Left lung (tissue), 10 donors: Measurements from ENCODE around the gene TTLL5. TPM values are rescaled to one million over a fixed set of nuclear protein-coding genes. Genes with fewer than 3 reads are reported as not detected.

Experiments
- ATAC-seq: fragments of 200-7000 bp; cut with Tn5 transposase; one replicate; pipeline ENCODE4 v1.9.1; 2020; ENCODE audit warnings: moderate library complexity
- DNase-seq, 4 donors: peaks; one replicate each; pipeline ENCODE4 v3.0.0-alpha.2; 2013 to 2020
- H3K27ac ChIP-seq, 2 donors: fragments of 200-600 bp; sonication (generic) in 1 of 2; one replicate each; pipeline versions ENCODE4 v1.5.0 to v1.8.0; 2020 to 2021
- H3K27me3 ChIP-seq, 2 donors: fragments of 200-600 bp; sonication (generic) in 1 of 2; one replicate each; pipeline versions ENCODE4 v1.5.0 to v1.8.0; 2020 to 2021
- H3K36me3 ChIP-seq, 2 donors: fragments of 200-600 bp; sonication (generic) in 1 of 2; one replicate each; pipeline versions ENCODE4 v1.5.0 to v1.8.0; 2020 to 2021
- H3K4me1 ChIP-seq, 2 donors: fragments of 200-600 bp; one replicate each; pipeline ENCODE4 v1.8.0; 2021
- H3K4me3 ChIP-seq, 2 donors: fragments of 200-600 bp; sonication (generic) in 1 of 2; one replicate each; pipeline versions ENCODE4 v1.5.0 to v1.8.0; 2020 to 2021; ENCODE audit warnings: mild to moderate bottlenecking in 1 of 2
- H3K9me3 ChIP-seq, 2 donors: fragments of 200-600 bp; sonication (generic) in 1 of 2; one replicate each; pipeline versions ENCODE4 v1.5.0 to v1.8.0; 2020 to 2021
- CTCF ChIP-seq, 2 donors: fragments of 200-600 bp; sonication (generic) in 1 of 2; IDR thresholded peaks; one replicate each; pipeline versions ENCODE4 v1.5.0 to v1.8.0; 2021; ENCODE audit warnings: antibody characterized with exemption in 2 of 2
- intact Hi-C, 2 donors: fragments of 100-400 bp; cut with DNase I; formaldehyde crosslinking; loops; one replicate each; pipeline versions ENCODE4 v1.11.2 to v1.14.2; 2022
- polyA plus RNA-seq, 6 donors: library from polyadenylated mRNA; unstranded; fragments of 120-200 nt; gene quantifications; one replicate each; pipeline ENCODE4 v1.2.1, GENCODE V29; 2013; ENCODE audit not compliant: insufficient read length in 6 of 6
- total RNA-seq, 2 donors: library from RNA; stranded (reverse); fragmentation: NEBNext Ultra II Directional; extraction: Animal tissue kit (Norgen Biotek cat#: 25700); gene quantifications; one replicate each; pipeline ENCODE4 v1.2.1, GENCODE V29; 2021
- donor health status: DM: no; HTN: yes; CAD: no.
- donor health status: DM: no; HTN: no; CAD: no.

TTLL5 gene
- total and polyA plus RNA-seq, 8 donors = 30.8 to 46.7 (median 42.1) TPM

DNA sequence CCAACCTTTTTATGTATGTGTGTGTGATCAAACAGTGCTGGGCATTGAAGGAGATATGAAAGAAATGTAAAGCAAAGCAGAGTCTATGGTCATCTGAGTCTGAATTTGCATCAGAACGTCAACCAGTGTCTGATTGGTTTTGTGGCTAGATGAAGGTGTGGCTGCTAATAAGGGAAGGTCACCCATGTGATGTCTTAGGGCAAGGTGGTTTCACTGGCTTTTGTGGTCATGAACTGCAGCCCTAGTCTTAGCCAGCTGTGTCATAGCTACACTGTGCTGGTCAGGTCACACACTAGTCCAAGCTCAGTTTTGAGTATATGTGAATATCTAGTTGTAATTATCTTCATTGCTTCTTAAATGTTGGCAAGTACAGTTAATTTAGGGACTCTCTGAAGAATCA, 214.9 kb downstream of the TTLL5 start:
- no peak for DNase-seq
- ATAC-seq = no peak
- H3K27ac ChIP-seq = no peak overlapping the region
- no peaks in the 10 kb centered on the region for H3K36me3 ChIP-seq
- H3K4me1 ChIP-seq = peaks cover 0 to 11% of the 10 kb centered on the region in 2 donors
- no peaks in the 10 kb centered on the region for H3K9me3 ChIP-seq
- TF ChIP-seq CTCF (IDR thresholded peaks at IDR 0.05) = no peak
- no peak overlapping the region for H3K4me3 ChIP-seq
- intact Hi-C loops = no loop called here
- no peaks in the 10 kb centered on the region for H3K27me3 ChIP-seq

DNA sequence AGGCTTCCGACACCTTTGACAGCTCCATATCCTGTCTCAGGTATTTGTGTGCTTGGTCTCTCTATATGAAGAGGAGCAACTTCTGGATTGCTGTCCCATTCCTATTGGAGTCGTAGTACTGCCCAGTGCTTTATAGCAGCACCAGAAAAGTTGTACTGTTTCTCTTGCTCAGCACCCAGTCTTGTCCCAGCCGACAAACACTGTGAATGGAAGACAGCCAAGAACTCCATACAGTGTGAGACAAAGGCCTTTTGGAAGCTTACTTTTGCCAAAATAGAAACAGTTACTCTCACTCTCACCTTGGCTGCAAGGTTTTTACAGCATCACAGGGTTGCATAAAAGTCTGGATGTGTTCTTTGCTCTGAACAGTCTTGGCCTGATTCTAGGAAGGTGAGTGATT, 215.5 kb downstream of the TTLL5 start:
- peaks cover 0 to 11% of the 10 kb centered on the region in 2 donors for H3K4me1 ChIP-seq
- no peak for ATAC-seq
- H3K4me3 ChIP-seq = no peak overlapping the region
- peak overlapping the region in 1 of 2 donors; percentile 49 for H3K27ac ChIP-seq
- intact Hi-C loops = no loop called here
- H3K36me3 ChIP-seq = no peaks in the 10 kb centered on the region
- TF ChIP-seq CTCF (IDR thresholded peaks at IDR 0.05) = no peak
- H3K27me3 ChIP-seq = no peaks in the 10 kb centered on the region
- DNase-seq = no peak
- no peaks in the 10 kb centered on the region for H3K9me3 ChIP-seq

DNA sequence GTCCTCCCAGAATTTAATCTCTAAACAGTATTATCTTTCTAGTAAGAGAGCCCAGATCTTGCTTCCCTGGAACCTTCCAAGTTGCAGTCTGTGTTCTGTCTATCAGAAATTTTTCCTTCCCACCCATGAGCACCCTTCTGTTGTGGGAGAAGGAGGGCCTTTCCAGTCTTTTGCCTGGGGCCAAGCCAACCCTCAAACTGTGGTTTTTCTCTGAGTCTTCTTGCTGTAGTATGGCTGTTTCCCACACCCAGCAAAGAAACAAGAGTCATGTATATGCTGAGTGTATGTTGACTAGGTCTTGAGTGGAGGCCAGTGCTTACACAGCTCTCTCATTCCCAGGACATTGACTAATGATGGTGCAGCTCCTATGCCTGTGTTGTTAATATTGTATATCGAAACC, 216.2 kb downstream of the TTLL5 start:
- DNase-seq (peak in 1 of 4 donors; percentile 58), ATAC-seq (peak; percentile 83)
- H3K4me1 ChIP-seq = peaks cover 0 to 11% of the 10 kb centered on the region in 2 donors
- intact Hi-C loops = no loop called here
- no peaks in the 10 kb centered on the region for H3K36me3 ChIP-seq
- peak overlapping the region in 1 of 2 donors; percentile 49 for H3K27ac ChIP-seq
- no peak for TF ChIP-seq CTCF (IDR thresholded peaks at IDR 0.05)
- no peak overlapping the region for H3K4me3 ChIP-seq
- H3K27me3 ChIP-seq = no peaks in the 10 kb centered on the region
- no peaks in the 10 kb centered on the region for H3K9me3 ChIP-seq

DNA sequence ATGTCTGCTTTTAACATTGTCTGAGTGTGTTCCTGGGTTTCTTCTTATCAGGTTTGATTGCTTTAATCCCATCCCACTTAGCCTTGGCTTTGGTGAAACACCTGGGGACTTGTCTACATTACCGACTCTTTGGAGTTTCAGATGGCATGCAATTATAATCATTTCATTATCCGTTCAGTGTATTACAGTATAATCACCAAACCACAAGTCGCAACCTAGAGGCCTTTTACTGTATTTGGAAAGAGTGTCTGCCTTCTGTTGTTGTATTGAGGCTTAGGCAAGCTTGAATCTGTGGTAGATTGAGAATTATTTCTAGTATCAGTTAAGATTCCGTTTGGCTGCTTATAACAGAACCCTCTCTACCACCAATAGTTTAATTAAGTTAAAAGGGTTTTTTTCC, 216.8 kb downstream of the TTLL5 start:
- Histone ChIP-seq H3K4me3 (no peak overlapping the region), H3K9me3 (no peaks in the 10 kb centered on the region), H3K27ac (peak overlapping the region in 1 of 2 donors; percentile 49), H3K36me3 (peaks cover 0 to 4% of the 10 kb centered on the region in 2 donors), H3K27me3 (no peaks in the 10 kb centered on the region), H3K4me1 (peaks cover 0 to 11% of the 10 kb centered on the region in 2 donors)
- ATAC-seq (no peak), DNase-seq (no peak)
- intact Hi-C loops = no loop called here
- TF ChIP-seq CTCF (IDR thresholded peaks at IDR 0.05) = no peak

- DNase-seq (peak in 1 of 4 donors; percentile 62), ATAC-seq (no peak)
- Histone ChIP-seq H3K36me3 (peaks cover 0 to 8% of the 10 kb centered on the region in 2 donors), H3K4me3 (no peak overlapping the region), H3K4me1 (peaks cover 0 to 11% of the 10 kb centered on the region in 2 donors), H3K9me3 (no peaks in the 10 kb centered on the region), H3K27me3 (no peaks in the 10 kb centered on the region), H3K27ac (peak overlapping the region in 1 of 2 donors; percentile 2)
- intact Hi-C loops = no loop called here
- TF ChIP-seq CTCF (IDR thresholded peaks at IDR 0.05) = no peak
Observed at GRCh38 chr14:75879031-75879430, 218.0 kb downstream of the TTLL5 start.
